Measurements from ENCODE around the gene GSK3B. TPM values are rescaled to one million over a fixed set of nuclear protein-coding genes. Genes with fewer than 3 reads are reported as not detected.

Gene GSK3B
- total RNA-seq, 1 donor from 2014 or later: 34.1 TPM

- H3K4me3 Mint-ChIP-seq: no peak overlapping the region
Observed at GRCh38 chr3:120093119-120093910, 932 bp downstream of the GSK3B start.

DNA sequence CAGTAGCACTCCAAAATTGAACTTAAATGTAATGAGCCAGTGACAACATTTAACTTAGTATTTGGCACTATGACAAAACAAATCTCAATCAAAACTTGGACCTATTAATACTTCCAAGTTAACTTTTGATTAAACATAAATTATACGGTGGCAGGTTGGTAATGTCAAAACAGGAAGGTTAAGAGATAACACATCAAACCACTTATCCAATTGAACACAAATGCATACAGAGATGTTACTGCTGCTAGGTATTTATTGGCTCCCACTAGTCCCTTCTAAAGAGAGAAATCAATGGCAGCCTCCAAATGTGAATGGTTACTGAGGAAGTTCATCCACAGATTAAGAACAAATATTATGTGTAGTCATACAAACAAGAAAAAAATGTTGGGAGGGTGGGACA, 1.8 kb downstream of the GSK3B start:
- DNase-seq (ENCODE audit: low spot score): no peak
- Mint-ChIP-seq H3K9me3 (no peaks in the 10 kb centered on the region), H3K4me3 (no peak overlapping the region), H3K27ac (no peak overlapping the region), H3K36me3 (ENCODE audit: low read depth) (peaks cover 9% of the 10 kb centered on the region), H3K27me3 (ENCODE audit: insufficient read depth) (no peaks in the 10 kb centered on the region), H3K4me1 (ENCODE audit: low read depth) (peaks cover 21% of the 10 kb centered on the region)
- intact Hi-C loops (cut with micrococcal nuclease): loop anchor here (5.0 to 10.0 kb wide), 7 partner anchors 65 to 1652 kb away; partner anchors contain the start of genes GOLGB1, POLQ and TIMMDC1

More at GRCh38 chr3:120093119-120093910, 932 bp downstream of the GSK3B start:
- intact Hi-C loops (cut with micrococcal nuclease): loop anchor here (1.0 to 10.0 kb wide), 8 partner anchors 66 to 1651 kb away; partner anchors contain the start of genes GOLGB1, POLQ and TIMMDC1
- Mint-ChIP-seq H3K27me3 (ENCODE audit: insufficient read depth) (no peaks in the 10 kb centered on the region), H3K9me3 (no peaks in the 10 kb centered on the region), H3K4me1 (ENCODE audit: low read depth) (peaks cover 22% of the 10 kb centered on the region), H3K36me3 (ENCODE audit: low read depth) (peaks cover 9% of the 10 kb centered on the region), H3K27ac (no peak overlapping the region)
- peak; percentile 9 for DNase-seq (ENCODE audit: low spot score)

GRCh38 chr3:120090422-120090821, 3.8 kb downstream of the GSK3B start:
- peaks cover 14% of the 10 kb centered on the region for H3K36me3 Mint-ChIP-seq (ENCODE audit: low read depth)
- intact Hi-C loops (cut with micrococcal nuclease): loop anchor here (5.0 to 10.0 kb wide), 7 partner anchors 63 to 1654 kb away; partner anchors contain the start of genes GOLGB1, POLQ and TIMMDC1
- H3K27ac Mint-ChIP-seq: no peak overlapping the region
- H3K27me3 Mint-ChIP-seq (ENCODE audit: insufficient read depth): no peaks in the 10 kb centered on the region
- H3K4me3 Mint-ChIP-seq: no peak overlapping the region
- no peak for DNase-seq (ENCODE audit: low spot score)
- peaks cover 17% of the 10 kb centered on the region for H3K4me1 Mint-ChIP-seq (ENCODE audit: low read depth)
- no peaks in the 10 kb centered on the region for H3K9me3 Mint-ChIP-seq

- H3K27ac Mint-ChIP-seq: no peak overlapping the region
- intact Hi-C loops (cut with micrococcal nuclease): no loop called here
- H3K27me3 Mint-ChIP-seq (ENCODE audit: insufficient read depth): no peaks in the 10 kb centered on the region
- H3K4me3 Mint-ChIP-seq: no peak overlapping the region
- DNase-seq (ENCODE audit: low spot score): no peak
- peaks cover 16% of the 10 kb centered on the region for H3K36me3 Mint-ChIP-seq (ENCODE audit: low read depth)
- peaks cover 21% of the 10 kb centered on the region for H3K4me1 Mint-ChIP-seq (ENCODE audit: low read depth)
- no peaks in the 10 kb centered on the region for H3K9me3 Mint-ChIP-seq
Observed at GRCh38 chr3:120089089-120089488, 5.2 kb downstream of the GSK3B start.

DNA sequence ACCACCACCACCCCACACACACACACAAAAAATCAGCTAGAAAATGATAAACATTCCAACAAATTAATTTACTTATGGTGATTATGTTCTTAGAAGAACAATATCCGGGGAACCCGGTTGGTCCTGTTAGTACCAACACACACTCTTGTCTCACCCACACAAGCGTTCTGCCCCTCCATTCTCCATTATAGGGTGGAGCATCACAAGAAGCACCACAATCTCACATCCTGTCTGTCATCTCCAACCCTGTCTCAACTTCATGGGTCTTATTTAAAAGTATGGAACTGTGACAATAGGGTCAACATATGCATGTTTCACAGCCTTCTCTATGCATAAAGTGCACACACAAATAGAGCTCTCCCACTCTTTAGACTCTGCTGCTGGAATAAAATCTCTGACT, 5.6 kb downstream of the GSK3B start:
- Mint-ChIP-seq H3K27ac (no peak overlapping the region), H3K9me3 (no peaks in the 10 kb centered on the region), H3K4me1 (ENCODE audit: low read depth) (peaks cover 25% of the 10 kb centered on the region), H3K4me3 (no peak overlapping the region), H3K27me3 (ENCODE audit: insufficient read depth) (no peaks in the 10 kb centered on the region), H3K36me3 (ENCODE audit: low read depth) (peaks cover 16% of the 10 kb centered on the region)
- intact Hi-C loops (cut with micrococcal nuclease): no loop called here
- DNase-seq (ENCODE audit: low spot score): no peak

DNA sequence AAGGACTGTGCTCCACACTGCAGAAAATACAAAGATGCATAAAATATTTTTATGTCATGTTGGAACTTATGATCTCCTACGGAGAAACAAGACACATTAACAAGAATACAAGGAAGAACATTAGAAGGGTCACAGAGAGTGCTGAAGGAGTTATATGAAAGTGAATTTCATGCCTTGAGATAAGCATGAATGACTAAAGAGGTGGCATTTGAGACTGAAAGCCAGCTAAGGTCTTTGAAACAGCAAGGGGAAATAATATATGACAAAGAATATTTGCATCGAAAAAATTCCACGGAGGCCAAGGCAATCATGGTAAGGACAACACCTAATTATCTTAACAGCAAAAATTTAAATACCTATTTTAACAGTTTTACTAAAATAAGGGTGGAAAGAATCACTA, 12.5 kb downstream of the GSK3B start:
- peaks cover 39% of the 10 kb centered on the region for H3K4me1 Mint-ChIP-seq (ENCODE audit: low read depth)

DNA sequence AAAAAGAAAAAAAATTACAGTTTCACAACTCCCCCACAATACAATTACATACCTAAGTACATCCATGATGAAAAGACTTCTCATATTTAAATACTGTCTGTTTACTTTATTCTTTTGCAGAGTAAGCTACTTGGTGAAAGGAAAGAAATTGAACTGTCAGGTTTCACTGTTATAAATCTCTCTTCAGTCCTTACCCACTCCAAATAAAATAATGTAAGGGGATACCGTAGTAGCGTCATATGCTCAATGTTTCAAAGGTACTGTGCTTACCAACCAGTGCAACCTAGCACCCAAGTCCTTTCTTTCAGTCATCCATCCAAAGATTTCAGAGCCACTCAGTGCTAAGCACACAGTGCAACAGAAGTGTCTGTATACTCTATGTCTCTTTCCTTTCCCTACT, 13.4 kb downstream of the GSK3B start:
- H3K4me3 Mint-ChIP-seq: no peak overlapping the region
- no peaks in the 10 kb centered on the region for H3K9me3 Mint-ChIP-seq
- H3K4me1 Mint-ChIP-seq (ENCODE audit: low read depth): peaks cover 39% of the 10 kb centered on the region
- H3K36me3 Mint-ChIP-seq (ENCODE audit: low read depth): peaks cover 14% of the 10 kb centered on the region
- no peak for DNase-seq (ENCODE audit: low spot score)
- intact Hi-C loops (cut with micrococcal nuclease): loop anchor here (1.0 kb wide), 1 partner anchor 92 kb away; no protein-coding TSS in a partner anchor
- no peak overlapping the region for H3K27ac Mint-ChIP-seq
- no peaks in the 10 kb centered on the region for H3K27me3 Mint-ChIP-seq (ENCODE audit: insufficient read depth)

More for the DNA sequence above, 12.5 kb downstream of the GSK3B start:
- H3K36me3 Mint-ChIP-seq (ENCODE audit: low read depth): peaks cover 18% of the 10 kb centered on the region
- H3K27me3 Mint-ChIP-seq (ENCODE audit: insufficient read depth): no peaks in the 10 kb centered on the region
- H3K4me3 Mint-ChIP-seq: no peak overlapping the region
- no peak for DNase-seq (ENCODE audit: low spot score)
- H3K27ac Mint-ChIP-seq: no peak overlapping the region
- H3K9me3 Mint-ChIP-seq: no peaks in the 10 kb centered on the region
- intact Hi-C loops (cut with micrococcal nuclease): loop anchor here (1.0 kb wide), 1 partner anchor 92 kb away; no protein-coding TSS in a partner anchor

DNA sequence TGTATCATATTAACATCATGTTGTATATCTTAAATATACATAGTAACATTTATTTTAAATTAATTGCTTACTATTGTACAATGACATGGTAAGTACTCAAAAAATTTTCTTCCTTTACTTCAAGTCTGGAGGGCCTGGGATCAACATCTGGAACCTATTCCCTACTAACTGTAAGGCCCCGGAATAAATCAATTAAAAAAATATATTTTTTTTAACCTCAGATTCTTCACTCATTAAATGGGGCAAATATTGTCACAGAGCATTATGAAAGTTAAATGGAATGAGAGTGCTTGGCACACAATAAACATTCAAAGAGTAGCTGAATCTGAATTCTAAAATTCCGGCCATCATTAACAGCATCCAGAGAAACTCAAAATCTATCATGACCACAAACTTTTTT, 16.5 kb downstream of the GSK3B start:
- no peaks in the 10 kb centered on the region for H3K9me3 Mint-ChIP-seq

GRCh38 chr3:120072867-120073525, 21.3 kb downstream of the GSK3B start:
- Mint-ChIP-seq H3K27ac (no peak overlapping the region), H3K27me3 (ENCODE audit: insufficient read depth) (no peaks in the 10 kb centered on the region), H3K36me3 (ENCODE audit: low read depth) (peaks cover 6% of the 10 kb centered on the region), H3K9me3 (no peaks in the 10 kb centered on the region), H3K4me1 (ENCODE audit: low read depth) (peaks cover 10% of the 10 kb centered on the region), H3K4me3 (no peak overlapping the region)
- intact Hi-C loops (cut with micrococcal nuclease): no loop called here
- no peak for DNase-seq (ENCODE audit: low spot score)

More for the DNA sequence above, 16.5 kb downstream of the GSK3B start:
- DNase-seq (ENCODE audit: low spot score): no peak
- peaks cover 12% of the 10 kb centered on the region for H3K36me3 Mint-ChIP-seq (ENCODE audit: low read depth)
- H3K4me1 Mint-ChIP-seq (ENCODE audit: low read depth): peaks cover 22% of the 10 kb centered on the region
- intact Hi-C loops (cut with micrococcal nuclease): no loop called here
- H3K27ac Mint-ChIP-seq: no peak overlapping the region
- no peak overlapping the region for H3K4me3 Mint-ChIP-seq
- H3K27me3 Mint-ChIP-seq (ENCODE audit: insufficient read depth): no peaks in the 10 kb centered on the region

DNA sequence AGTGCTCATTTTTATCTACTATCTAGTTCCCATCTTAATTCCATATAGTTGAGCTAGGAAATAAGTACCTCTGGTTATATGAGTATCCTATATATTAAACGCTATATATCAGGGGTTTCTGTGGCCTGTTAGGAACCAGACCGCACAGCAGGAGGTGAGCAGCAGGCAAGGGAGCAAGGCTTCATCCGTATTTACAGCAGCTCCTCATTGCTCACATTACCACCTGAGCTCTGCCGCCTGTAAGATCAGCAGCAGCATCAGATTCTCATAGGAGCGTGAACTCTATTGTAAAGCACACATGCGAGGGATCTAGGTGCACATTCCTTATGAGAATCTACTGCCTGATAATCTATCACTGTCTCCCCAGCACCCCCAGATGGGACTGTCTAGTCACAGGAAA, 23.0 kb downstream of the GSK3B start:
- intact Hi-C loops (cut with micrococcal nuclease): no loop called here
- Mint-ChIP-seq H3K9me3 (no peaks in the 10 kb centered on the region), H3K4me3 (no peak overlapping the region), H3K27ac (no peak overlapping the region), H3K27me3 (ENCODE audit: insufficient read depth) (no peaks in the 10 kb centered on the region), H3K4me1 (ENCODE audit: low read depth) (peaks cover 16% of the 10 kb centered on the region), H3K36me3 (ENCODE audit: low read depth) (peaks cover 5% of the 10 kb centered on the region)
- DNase-seq (ENCODE audit: low spot score): no peak

- Mint-ChIP-seq H3K4me3 (no peak overlapping the region), H3K27ac (no peak overlapping the region), H3K27me3 (ENCODE audit: insufficient read depth) (no peaks in the 10 kb centered on the region), H3K9me3 (no peaks in the 10 kb centered on the region), H3K36me3 (ENCODE audit: low read depth) (peaks cover 8% of the 10 kb centered on the region), H3K4me1 (ENCODE audit: low read depth) (peaks cover 16% of the 10 kb centered on the region)
- DNase-seq (ENCODE audit: low spot score): no peak
- intact Hi-C loops (cut with micrococcal nuclease): no loop called here
Observed at GRCh38 chr3:120070263-120070981, 23.8 kb downstream of the GSK3B start.

DNA sequence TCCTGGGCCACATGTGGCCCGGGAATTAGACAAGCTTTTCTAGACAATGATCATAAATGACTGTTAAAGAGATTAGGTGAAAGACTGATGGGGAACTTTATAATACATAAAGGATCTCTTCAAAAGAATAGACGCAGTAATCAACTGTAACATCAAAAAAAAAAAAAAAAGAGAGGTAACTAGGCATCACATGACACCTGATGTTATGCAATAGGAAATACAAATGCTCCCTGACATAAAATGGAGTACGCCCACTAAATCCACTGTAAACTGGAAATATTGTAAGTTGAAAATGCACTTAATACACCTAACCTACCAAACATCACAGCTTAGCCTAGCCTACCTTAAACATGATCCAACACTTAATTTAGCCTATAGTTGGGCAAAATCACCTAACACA, 27.2 kb downstream of the GSK3B start:
- Mint-ChIP-seq H3K36me3 (ENCODE audit: low read depth) (peaks cover 10% of the 10 kb centered on the region), H3K4me3 (no peak overlapping the region), H3K9me3 (no peaks in the 10 kb centered on the region), H3K27ac (no peak overlapping the region), H3K27me3 (ENCODE audit: insufficient read depth) (no peaks in the 10 kb centered on the region), H3K4me1 (ENCODE audit: low read depth) (peaks cover 26% of the 10 kb centered on the region)
- no peak for DNase-seq (ENCODE audit: low spot score)
- intact Hi-C loops (cut with micrococcal nuclease): no loop called here

All from activated T-helper 1 cell treated with anti-CD3 and anti-CD28 coated beads, Interleukin-12 subunit alpha, Interleukin-12 subunit beta, Interleukin-2, Interleukin-4 antibody, amounts not matched to agents 30 ng/mL and 10 ng/mL and 1 ng/mL, durations not matched to agents 14 hours and 24 hours and 36 hours (primary cell).